Measurements from ENCODE around the gene WWC1.

DNA sequence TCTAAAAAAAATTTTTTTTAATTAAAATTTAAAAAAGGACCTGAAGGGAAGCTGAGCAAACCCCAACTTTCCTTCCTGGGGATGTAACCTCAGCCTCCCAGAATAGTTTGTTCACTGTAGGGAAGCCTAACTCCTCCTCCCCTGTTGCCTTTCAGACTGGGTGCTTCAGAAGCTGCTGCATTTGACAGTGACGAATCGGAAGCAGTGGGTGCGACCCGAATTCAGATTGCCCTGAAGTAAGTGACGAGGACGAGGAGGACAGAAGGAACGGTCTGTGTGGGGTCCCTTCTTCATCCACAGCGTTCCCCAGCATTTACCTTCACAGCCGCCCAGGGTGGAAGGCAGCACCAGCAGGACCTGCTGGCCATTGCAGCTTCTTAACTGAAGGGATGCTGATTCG is 137.1 kb downstream of the WWC1 start:
- TF ChIP-seq POLR2A (IDR thresholded peaks at IDR 0.05), result no peak
- TF ChIP-seq, protein P1, sequence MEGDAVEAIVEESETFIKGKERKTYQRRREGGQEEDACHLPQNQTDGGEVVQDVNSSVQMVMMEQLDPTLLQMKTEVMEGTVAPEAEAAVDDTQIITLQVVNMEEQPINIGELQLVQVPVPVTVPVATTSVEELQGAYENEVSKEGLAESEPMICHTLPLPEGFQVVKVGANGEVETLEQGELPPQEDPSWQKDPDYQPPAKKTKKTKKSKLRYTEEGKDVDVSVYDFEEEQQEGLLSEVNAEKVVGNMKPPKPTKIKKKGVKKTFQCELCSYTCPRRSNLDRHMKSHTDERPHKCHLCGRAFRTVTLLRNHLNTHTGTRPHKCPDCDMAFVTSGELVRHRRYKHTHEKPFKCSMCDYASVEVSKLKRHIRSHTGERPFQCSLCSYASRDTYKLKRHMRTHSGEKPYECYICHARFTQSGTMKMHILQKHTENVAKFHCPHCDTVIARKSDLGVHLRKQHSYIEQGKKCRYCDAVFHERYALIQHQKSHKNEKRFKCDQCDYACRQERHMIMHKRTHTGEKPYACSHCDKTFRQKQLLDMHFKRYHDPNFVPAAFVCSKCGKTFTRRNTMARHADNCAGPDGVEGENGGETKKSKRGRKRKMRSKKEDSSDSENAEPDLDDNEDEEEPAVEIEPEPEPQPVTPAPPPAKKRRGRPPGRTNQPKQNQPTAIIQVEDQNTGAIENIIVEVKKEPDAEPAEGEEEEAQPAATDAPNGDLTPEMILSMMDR (IDR thresholded peaks at IDR 0.05), result no peak
- no peak for TF ChIP-seq POLR2AphosphoS5 (IDR thresholded peaks at IDR 0.05)
